ENCODE results near the gene HMCN2. TPM values are rescaled to one million over a fixed set of nuclear protein-coding genes. Genes with fewer than 3 reads are reported as not detected.

The HMCN2 gene
- total RNA-seq, 1 experiment from 2014 or later, result 8.6 TPM

GRCh38 chr9:130383979-130384676 lies 118.6 kb downstream of the HMCN2 start:
- H2AFZ ChIP-seq (ENCODE audit: low read length), result no peak overlapping the region
- no peak overlapping the region for H3K27ac ChIP-seq (ENCODE audit: insufficient read length, low read depth, low read length)
- Mint-ChIP-seq H3K4me1 (peaks cover 3 to 4% of the 10 kb centered on the region in 2 experiments; a peak in 2 of 4 replicates), H3K9me3 (no peaks in the 10 kb centered on the region; a peak in 2 of 5 replicates), H3K36me3 (ENCODE audit: insufficient read depth in 1 of 3, low read depth in 3 of 3) (peaks cover 0 to 16% (median 3%) of the 10 kb centered on the region in 3 experiments; a peak in 5 of 7 replicates), H3K4me3 (no peak overlapping the region), H3K27me3 (ENCODE audit: low read depth) (no peaks in the 10 kb centered on the region), H3K27ac (peak overlapping the region in 1 of 3 experiments; percentile 62; a peak in 1 of 7 replicates)
- no peak overlapping the region for H2BK20ac ChIP-seq (ENCODE audit: low read depth, low read length, poor library complexity, severe bottlenecking)
- no peaks in the 10 kb centered on the region for H3K27me3 ChIP-seq (ENCODE audit: insufficient read depth, low read length)
- no peak overlapping the region for H3K56ac ChIP-seq (ENCODE audit: insufficient read length, low read depth, low read length)
- H3K79me2 ChIP-seq (ENCODE audit: insufficient read depth, low read length), result no peaks in the 10 kb centered on the region
- no peak overlapping the region for H3K23ac ChIP-seq (ENCODE audit: insufficient read length, low read depth, low read length)
- no peak for TF ChIP-seq CTCF (conservative IDR thresholded peaks at IDR 0.05)
- no peak overlapping the region for H2BK120ac ChIP-seq (ENCODE audit: low read depth, low read length, poor library complexity, severe bottlenecking)
- H4K5ac ChIP-seq (ENCODE audit: insufficient read length, low read depth, low read length), result no peak overlapping the region
- no peaks in the 10 kb centered on the region for H3K79me1 ChIP-seq (ENCODE audit: insufficient read depth, low read depth, low read length, poor library complexity, severe bottlenecking)
- H2BK12ac ChIP-seq (ENCODE audit: insufficient read length, low read depth, low read length), result no peak overlapping the region
- no peak overlapping the region for H2BK5ac ChIP-seq (ENCODE audit: insufficient read length, low read length)
- H2AK5ac ChIP-seq (ENCODE audit: insufficient read length, low read length), result no peak overlapping the region
- H3K9ac ChIP-seq (ENCODE audit: extremely low read depth, insufficient read length, low read length), result no peak overlapping the region
- no peak overlapping the region for H2BK15ac ChIP-seq (ENCODE audit: low read depth, low read length)
- no CpG with 5 or more reads among the region's 18 CpGs for WGBS (ENCODE audit: extremely low coverage, insufficient read length, low lambda C conversion rate)
- H4K20me1 ChIP-seq (ENCODE audit: control insufficient read depth, insufficient read depth, insufficient read length), result no peaks in the 10 kb centered on the region
- no peak overlapping the region for H3K18ac ChIP-seq (ENCODE audit: insufficient read length, low read depth, low read length)
- no peak overlapping the region for H3T11ph ChIP-seq (ENCODE audit: low read length)
- H3K23me2 ChIP-seq (ENCODE audit: insufficient read length, low read depth, low read length, poor library complexity, severe bottlenecking), result no peaks in the 10 kb centered on the region
- no peaks in the 10 kb centered on the region for H3K4me1 ChIP-seq (ENCODE audit: insufficient read depth, low read length)
- H3K9me3 ChIP-seq (ENCODE audit: control insufficient read depth, low read depth, low read length), result no peaks in the 10 kb centered on the region
- H4K91ac ChIP-seq (ENCODE audit: insufficient read length, low read depth, low read length), result no peak overlapping the region
- no peak overlapping the region for H4K8ac ChIP-seq (replicated peaks; ENCODE audit: insufficient read length, low read depth, low read length)
- DNase-seq, result no peak
- no peak overlapping the region for H3K4me2 ChIP-seq (ENCODE audit: insufficient read depth, insufficient read length, low read length)
- H3K4ac ChIP-seq (ENCODE audit: low read depth, low read length), result no peak overlapping the region
- H3K14ac ChIP-seq (ENCODE audit: insufficient read depth, low read length), result no peak overlapping the region; the same call in 1 of the 2 replicates

All from H9 (cell line).